Transverse colon (tissue), 4 donors: ENCODE results near the gene UMODL1.

ENCODE experiments used
- CTCF ChIP-seq, 5 experiments: fragments of 200-600 bp in 3 of 5; fragments of 450-650 bp in 2 of 5; sonication (generic) in 3 of 5; IDR thresholded peaks; 1 replicate in 2 of 5; 2 replicates in 3 of 5; pipeline ENCODE4 v1.5.1; 2016 to 2017; ENCODE audit warnings: antibody characterized with exemption in 5 of 5, inconsistent platforms in 3 of 5, mild to moderate bottlenecking in 2 of 5, moderate library complexity in 1 of 5
- EP300 ChIP-seq: sonication (generic); formaldehyde crosslinking; IDR thresholded peaks from one replicate; pipeline ENCODE4 v1.6.1; 2017; ENCODE audit warnings: antibody characterized with exemption, low read depth
- POLR2A ChIP-seq: fragments of 450-650 bp; IDR thresholded peaks from one replicate; pipeline ENCODE4 v1.6.1; 2016; ENCODE audit warnings: antibody characterized with exemption, mild to moderate bottlenecking, moderate library complexity
- POLR2AphosphoS5 ChIP-seq, 3 donors: sonication (generic); formaldehyde crosslinking; IDR thresholded peaks; one replicate each; pipeline ENCODE4 v1.6.1; 2016; ENCODE audit warnings: antibody characterized with exemption in 3 of 3

- TF ChIP-seq CTCF (IDR thresholded peaks at IDR 0.05) (no peak), POLR2AphosphoS5 (IDR thresholded peaks at IDR 0.05) (peak in 2 of 3 donors; percentile 56 to 63), POLR2A (no peak), EP300 (no peak)
Measured at GRCh38 chr21:42056996-42057689, 14.0 kb upstream of the UMODL1 start.
